ENCODE data around the gene UBE3B.

Gene UBE3B

DNA sequence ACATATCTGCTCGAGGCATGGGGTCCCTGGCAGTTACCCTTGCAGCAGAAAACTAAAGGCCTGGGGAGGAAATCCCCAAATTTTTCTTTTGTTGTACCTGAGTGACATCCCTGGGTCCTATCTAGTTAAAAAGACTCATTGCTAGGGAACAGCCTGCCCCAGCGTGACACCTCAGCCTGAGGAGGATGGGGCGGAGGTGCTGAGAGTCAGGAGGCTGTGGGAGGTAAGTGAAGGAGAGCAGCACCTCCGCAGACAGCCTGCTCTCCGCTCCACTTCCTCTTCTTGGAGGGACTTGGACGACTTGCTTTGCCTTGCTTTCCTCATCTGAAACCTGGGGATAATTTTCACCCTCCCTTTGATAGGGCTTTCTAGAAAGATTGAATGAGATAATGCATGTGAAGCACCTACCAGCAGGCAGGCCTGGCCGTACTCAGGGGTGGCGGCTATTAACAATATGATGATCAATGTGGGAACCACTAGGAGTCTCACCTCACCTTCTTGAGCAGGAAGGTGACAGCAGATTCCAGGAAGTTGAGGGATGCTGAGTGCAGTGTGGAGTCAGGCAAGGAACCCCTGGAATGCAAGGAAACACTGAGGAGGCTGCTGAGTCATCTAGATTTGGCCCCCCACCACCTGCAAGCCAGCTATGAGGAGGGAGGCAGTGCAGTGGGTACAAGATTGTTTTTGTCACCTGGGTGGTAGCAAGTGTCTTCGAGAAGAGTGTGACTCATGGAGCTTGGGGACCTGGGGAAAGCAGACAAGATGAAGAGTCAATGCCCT lies 23.2 kb downstream of the UBE3B start:
- no peak for DNase-seq

DNA sequence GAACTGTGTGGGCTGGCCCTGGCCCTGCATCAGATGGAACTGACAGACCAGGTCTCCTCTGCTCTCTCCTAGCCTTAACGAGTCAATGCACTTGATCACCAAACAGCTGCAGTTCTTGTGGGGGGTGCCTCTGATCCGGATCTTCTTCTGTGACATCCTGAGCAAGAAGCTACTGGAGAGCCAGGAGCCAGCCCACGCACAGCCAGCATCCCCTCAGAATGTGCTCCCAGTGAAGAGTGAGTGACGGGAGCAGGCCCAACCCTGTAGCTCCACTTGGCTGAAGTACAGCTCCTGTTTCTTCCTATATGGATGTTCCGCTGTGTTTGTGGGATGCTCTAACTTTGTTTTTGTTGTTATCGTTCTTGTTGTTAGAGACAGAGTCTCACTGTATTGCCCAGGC lies 23.9 kb downstream of the UBE3B start:
- DNase-seq: no peak

DNA sequence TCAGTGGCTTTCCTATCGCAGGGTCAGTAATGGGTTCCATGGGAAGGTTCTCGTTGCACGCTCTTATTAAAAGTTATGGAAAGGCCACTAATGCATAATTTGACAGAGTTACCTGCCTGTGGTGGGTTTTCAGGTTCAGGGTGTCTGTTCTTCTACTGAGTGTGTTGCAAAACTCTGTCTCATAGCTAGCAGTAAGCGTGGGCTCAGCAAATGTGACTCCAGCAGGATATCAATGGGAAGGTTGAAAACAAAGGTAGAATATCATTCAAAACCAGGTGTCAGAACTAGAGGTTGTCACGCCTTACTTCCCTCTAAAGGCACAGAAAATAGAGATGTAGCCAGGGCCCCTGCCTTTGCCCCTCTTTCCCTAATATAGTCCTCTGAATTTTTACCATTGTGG lies 24.9 kb downstream of the UBE3B start:
- DNase-seq: no peak

DNA sequence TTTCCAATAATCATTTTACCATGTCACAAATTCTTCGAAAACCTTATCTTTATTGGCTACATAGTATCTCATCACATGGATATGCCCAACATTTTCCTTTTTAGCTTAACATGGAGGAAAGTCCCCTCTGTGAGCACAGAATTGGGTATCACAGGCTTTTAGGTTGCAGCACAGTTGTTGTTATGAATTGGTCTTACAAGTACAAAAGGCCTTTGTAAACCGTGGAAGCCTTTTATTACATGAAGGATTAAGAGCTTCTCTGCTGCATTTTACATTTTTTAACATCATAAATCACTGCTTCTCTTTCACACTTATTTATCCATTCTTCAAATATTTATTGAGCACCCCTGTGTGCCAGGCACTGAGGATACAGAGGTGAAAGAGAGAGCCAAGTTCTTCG lies 26.2 kb downstream of the UBE3B start:
- DNase-seq: no peak

DNA sequence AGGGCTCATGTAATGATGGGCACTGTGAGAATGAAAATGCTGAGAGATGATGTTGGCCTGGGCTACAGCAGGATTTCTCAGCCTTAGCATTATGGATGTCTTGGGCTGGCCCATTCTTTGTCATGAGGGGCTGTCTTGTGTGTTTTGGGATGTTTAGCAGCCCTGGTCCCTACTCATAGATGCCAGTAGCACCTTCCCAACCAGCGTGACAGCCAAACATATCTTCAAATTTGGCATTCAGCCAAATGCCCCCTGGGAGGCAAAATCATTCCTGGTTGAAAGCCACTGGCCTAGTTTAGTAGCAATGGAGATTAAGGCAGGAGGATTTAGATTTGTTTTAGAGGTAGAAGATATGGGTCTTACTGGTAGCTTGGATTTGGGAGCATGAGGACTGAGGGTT lies 26.6 kb downstream of the UBE3B start:
- DNase-seq: no peak

DNA sequence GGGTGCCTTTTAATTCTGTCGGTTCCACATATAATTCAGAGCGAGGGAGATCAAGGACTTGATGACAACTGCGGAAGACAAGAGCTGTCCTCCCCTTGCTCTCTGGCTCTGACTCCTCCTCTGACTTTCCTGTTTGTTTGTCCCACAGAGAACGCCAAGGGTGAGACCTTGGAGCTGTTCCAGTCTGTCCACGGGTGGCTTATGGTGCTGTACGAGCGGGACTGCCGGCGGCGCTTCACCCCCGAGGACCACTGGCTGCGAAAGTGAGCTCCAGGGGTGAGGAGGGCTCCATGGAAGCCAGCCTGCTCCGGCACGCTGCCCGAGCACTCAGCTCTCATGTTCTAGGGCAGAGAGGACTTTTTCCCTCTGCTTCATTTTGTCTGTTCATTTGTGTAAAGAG lies 32.8 kb downstream of the UBE3B start:
- DNase-seq: no peak

DNA sequence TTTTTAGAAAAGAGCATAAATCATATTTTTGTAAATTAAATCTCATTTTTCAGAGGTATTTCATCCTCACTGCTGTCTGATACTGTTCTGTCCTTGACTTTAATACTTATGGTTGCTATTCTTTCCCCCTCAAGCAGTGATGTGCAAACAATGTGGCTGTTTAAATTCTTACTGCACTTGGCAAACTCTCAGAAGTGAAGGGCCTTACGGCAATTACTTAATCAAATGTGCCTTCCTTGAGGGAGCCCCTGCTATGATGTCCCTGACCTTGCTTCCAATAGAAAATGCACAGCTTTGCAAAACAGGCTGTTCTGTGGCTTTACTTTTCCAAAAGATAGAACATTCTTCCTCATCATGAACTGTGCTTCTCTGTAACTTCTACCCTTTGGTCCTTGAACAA lies 35.2 kb downstream of the UBE3B start:
- no peak for DNase-seq

DNA sequence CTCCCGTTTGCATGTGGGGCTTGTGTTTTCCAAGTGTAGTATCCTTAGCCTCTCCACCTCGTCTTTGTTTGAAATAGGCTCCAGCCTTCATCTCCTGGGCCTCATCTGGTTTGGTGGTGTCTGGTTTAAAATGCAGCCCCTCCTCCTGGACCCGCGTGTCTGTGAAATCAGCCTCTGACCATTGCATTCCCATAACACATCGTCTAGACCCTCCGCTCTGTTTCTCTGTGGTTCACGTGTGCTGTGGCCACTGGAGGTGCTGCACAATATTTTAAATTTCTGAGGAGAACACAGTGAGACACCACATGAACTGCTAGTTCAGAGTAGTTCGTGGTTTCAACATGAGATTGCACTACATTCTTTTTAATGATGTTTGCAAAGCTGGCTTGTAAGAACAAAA lies 35.6 kb downstream of the UBE3B start:
- no peak for DNase-seq

DNA sequence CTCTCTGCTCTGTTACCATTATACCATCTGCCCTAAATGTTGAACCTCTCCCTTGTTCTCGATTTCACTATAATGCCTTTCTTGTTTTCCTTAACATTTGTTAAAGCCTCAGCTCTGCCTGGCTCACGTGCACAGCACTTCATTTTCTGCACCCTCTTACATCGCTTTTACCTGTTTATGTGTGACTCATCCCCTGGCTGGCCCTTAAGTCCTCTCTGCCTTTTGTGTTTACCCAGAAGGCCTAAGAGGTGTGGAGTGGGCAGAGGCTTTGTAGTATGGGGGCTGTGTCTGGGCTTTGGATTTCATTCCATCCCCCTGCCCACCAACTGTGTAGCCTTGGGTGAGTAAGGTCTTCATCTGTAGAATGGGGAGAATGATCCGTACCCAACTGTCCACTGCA lies 36.5 kb downstream of the UBE3B start:
- no peak for DNase-seq

DNA sequence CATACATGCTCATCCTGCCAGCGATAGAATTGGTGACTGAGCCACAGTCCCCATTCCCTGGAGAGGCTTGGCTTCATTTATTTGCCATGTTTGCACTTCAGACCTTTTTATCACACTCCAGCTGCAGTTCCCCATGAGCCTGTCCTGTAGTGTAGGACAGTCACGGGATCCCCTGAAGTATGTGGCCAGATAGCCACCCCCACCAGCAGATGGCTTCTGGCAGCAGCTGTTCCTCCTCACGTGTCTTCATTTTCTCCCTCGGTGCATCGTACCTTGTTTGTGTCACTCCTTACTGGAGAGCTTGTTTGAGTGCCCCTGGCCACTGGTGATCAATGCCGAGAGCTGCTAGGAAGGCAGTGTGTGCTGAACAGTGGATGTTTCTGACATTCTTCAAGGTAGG lies 40.2 kb downstream of the UBE3B start:
- DNase-seq: no peak

DNA sequence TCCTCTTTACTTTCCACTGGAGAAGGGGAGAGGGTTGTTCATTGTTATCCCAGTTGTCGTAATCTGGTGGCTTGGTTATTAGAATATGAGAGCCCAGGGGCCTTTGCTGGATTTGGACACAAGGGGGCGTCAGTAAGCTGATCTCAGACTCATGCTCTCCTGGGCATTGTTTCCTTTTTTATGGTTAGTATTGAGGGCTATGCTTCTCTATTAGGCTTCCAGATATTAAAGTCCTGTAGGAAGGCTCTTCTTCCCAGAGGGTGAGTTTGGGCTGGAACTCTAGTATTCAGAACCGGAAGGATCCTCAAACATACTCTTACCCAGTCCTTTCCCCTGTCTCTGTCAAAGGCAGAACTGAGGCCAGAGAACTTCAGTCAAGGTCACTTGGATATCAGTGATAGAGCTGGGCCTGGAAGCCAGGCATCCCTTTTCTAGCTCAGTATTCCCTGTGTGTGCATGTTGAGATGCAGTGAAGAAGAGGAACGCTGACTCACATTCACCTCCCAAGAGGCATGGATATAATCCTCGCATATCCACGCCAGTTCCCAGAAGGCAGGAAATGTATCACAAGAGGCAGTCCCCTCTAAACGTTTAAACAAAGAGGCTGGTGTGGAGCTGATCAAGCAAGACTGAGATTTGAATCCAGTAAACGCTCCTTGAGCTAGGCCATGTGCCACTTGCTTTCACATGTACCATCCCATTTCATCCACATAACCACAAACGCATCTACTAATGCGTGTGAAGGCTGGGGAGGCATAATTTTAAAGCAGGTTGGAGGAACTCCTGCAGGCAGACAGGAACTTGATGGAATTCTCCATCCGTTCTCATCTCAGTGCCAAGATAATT lies 41.6 kb downstream of the UBE3B start:
- DNase-seq: peak; percentile 50

DNA sequence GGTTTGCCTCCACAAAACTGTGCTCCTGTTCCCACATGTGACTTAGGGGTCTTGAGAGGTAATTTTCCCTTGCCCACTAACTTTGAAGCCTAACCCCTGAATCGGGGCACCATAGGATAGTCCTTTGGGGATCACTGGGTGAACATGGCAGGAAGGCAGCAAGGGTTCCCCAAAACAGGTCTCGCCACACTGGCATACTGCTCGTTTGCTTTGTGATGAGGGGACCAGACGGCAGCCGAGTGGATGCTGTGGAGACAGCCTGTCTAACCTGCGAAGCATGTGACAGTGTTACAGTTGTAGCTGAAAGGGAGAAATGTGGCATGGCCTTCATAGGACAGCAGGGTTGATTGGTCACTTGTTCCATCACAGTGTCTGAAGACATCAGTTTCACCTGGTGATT lies 42.4 kb downstream of the UBE3B start:
- DNase-seq: no peak

DNA sequence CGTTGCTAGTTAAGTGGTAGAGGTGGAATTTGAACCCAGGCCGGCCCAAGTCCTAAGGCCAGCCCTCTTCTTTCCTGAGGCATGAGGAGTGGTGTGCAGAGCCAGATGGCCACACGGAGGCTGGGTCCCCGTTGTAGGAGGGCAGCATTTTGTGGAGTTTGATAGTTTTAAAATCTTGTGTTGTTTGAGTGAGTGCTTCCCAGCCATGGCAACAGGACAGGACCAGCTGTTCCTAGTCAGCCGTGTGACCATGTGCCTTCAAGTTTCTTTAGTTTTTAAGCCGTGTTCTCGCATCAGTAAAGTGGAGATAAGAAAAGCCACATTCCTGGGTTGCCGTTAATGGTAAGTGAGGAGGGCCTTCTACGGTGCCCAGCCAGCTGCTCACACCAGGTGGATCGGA lies 44.4 kb downstream of the UBE3B start:
- DNase-seq: no peak

DNA sequence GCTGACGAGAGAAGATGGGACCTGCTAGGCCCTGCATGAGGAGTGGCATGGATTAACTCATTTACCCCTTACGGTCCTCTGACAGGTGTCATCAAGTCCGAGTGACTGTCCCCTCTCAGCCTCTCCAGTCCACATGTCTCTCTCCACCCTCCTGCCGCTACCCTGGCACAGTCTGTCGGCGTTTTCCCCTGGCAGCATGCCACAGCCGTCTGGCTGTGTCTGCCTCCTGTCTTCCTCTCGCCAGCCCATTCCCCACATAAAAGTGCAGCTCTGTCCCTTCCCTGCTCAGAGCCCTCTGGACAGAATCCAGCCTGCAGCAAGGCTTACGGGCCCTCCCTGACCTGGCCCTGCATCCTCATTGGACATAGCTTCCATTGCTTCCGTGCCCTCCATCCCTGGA lies 45.6 kb downstream of the UBE3B start:
- DNase-seq: no peak

DNA sequence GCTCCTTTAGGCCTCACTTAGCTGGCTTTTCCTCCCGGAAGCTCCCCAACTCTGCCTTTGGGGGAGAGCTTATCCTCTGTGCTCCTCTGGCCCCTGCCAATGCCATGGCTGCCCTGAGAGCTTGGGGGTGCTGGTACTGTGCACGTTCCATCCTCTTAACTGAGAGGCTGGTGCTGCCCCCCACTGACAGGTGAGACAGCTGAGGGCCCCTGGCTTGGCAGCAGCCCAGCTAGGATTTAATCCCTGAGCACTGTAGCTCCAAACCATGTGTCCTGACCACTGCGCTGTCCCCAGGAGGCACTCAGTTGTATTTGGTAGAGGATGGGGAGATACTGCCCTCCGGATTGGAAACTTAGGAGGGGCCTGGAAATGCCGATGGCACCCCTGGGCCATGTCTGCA lies 46.1 kb downstream of the UBE3B start:
- no peak for DNase-seq

DNA sequence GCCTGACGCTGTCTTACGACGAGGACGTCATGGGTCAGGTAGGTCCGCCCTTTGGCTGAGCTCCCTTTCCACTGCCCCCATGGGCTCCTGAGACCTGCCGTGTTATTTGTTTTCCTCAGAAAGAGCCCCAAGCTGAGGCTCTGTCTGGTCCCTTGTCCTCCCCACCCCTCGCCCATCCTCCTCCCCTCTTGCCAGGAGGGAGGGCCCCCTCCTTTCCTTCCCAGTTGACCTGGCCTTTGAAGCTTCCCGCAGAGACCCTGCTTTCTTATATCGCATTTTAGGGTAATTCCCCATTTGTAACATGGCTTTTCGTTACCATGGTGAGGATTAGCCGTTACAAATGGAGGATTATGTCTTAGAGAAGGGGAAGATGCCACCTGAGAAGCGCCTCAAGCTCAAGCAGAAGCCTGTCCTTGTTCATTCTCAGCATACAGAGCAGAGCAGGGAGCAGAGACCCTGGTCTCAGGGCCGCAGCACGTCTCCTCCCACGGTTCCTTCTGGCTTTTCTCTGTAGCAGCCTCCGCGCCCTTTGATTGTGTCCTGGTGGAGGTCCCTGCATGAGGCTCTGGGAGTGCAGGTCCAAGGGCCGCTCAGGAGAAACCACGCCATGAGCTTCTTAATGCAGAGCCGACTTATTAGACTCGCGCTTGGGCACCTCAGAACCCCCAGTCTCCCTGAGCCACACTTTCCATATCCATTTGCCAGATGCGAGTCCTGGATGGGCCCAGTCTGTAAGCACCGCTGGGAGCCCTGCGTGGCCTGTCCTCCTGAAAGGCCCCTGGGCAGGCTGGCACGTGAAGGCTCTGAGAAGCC lies 47.2 kb downstream of the UBE3B start:
- no peak for DNase-seq

DNA sequence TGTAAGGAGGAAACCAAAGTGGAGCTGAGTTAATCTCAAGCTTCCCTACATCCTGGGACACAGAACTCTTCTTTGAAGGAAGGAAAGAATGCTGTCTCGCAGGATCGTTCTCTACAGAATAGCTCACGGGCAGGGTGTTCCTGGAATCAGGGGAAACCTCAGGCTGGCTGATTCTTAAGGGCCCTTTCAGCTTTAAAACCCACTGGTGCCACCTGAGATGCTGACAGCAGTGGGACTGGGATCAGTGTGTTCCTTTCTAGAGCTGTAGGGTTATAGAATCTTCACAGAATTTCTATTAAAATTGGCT lies 47.8 kb downstream of the UBE3B start:
- DNase-seq: no peak

DNA sequence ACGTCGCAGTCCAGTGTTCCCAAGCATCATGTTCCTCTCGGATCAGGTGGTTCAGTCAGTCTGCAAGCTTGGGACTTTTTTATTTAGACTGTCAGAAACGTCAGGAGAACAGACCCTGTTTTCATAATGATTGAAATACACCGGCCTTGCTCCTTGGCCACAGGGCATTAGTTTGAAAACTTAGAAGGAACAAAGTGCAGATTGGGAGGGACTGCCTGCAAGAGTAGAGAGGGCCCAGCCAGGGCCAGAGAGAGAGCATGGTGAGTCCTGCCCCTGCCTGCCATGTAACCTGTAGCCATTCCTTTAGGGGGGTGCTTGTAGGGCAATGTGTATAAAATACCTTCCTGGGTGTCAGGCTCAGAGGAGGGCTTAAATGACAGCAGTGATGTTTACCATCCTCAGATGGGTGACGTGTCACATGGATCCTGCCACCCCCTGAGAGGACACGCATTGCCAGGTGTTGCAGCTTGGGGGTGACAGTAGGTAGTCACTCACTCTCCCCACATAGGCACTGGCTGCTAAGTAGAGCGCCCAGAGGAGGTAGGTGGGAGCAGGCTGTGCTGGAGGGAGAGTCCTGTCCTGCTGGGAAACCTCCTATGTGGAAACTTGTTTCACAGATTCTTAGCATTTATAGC lies 50.2 kb downstream of the UBE3B start:
- DNase-seq: no peak

DNA sequence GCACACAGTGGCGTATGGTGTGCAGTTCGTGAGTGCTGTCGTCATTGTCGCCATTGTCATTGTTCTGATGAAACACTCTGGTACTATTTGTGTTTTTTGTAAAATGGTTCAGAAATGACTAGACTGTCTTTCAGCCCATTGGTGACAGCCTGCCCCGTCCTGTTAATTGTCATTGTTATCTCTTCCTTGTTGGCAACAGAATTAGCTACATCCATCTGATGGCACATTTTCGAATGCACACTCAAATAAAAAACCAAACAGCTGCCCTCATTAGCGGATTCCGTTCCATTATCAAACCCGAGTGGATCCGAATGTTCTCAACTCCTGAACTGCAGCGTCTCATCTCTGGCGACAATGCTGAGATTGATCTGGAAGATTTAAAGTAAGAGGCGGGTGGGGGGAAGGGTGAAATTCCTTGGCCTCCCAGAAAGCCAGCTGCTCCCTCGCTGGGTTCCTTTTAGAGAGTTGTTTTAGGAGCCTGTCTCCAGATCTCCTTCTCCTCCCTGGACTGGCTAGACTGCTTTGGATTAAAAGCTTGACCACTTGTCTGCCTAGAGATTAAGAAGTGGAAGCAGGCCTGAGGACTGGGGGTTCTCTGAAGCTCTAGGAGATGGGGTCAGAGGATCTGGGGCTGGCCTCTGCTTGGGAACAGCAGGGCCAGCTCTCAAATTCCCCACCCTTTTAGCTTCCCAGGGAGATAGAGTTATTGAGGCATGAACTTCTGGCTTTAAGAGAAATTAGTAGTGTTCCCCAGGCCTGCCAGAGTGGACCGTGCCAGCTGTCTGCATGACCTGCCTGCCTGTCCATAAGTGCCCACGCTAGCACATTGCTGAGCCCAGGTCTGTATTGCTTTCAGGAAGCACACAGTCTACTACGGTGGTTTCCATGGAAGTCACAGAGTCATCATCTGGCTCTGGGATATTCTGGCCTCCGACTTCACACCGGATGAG lies 52.5 kb downstream of the UBE3B start:
- no peak for DNase-seq

DNA sequence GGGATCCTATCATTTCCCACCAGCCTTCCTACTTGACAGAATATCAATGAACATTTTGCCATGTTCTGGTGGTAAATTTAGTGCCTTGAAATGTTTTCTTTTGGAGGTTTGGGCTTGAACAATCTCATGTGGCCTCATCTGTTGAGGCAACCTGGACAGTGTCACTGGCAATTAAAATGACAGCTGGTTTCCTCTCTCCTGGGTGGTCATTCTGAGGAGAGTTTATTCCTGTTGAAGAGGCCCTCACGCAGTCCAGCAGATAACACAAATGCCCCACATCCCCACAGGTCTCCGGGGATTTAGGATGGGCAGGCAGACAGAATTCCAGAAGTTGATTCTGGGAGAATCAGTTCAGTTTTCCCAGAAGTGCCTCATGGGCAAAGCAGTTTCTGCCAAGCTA lies 54.0 kb downstream of the UBE3B start:
- no peak for DNase-seq

DNA sequence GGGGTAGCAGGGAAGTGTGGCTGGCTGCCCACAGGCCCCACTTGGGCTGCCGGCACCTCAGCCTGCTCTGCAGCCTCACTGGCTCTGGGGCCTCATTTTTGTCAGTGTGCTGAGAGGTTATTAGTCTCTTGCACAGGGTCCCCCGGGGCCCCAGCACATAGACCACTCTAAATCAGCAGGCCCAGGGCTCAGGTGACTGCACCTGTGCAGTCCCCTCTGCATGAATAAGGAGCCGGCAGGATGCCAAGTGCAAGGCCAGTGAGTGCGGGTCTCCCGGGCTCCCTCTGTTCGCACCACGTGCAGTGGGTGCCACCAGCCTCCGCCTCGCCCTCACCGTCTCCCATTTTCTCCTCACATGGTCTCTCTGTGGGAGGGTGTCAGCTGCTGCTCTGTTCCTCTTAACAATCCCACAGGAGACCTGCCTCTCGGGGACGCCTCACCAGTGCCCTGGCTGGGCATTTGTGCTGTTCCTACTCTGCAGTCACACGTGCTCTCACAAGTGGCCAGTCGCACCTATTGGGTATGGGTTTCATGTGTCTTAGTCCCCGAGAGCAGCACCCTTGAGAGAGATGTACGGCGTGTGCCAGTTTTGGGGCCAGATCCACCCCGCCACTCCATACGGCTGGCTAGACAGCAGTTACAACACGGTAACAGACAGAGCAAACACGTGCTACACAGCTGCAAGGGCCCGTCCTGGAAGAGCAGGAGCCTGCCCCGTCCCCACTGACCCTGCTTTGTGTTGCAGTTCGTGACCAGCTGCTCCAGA lies 55.5 kb downstream of the UBE3B start:
- no peak for DNase-seq

DNA sequence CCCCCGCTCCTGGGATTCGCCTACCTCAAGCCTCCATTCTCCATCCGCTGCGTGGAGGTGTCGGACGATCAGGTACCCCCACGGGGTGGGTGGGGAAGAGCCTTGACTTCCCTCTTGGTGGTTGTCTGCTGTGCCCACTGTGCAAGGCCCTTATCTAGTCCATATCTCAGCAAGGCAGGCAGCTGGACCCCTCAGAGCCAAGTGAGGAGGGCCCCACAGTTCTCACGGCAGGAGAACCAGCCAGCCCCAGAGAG lies 56.0 kb downstream of the UBE3B start:
- DNase-seq: no peak
